ENCODE measurements around the gene SIX1.

SIX1 gene

DNA sequence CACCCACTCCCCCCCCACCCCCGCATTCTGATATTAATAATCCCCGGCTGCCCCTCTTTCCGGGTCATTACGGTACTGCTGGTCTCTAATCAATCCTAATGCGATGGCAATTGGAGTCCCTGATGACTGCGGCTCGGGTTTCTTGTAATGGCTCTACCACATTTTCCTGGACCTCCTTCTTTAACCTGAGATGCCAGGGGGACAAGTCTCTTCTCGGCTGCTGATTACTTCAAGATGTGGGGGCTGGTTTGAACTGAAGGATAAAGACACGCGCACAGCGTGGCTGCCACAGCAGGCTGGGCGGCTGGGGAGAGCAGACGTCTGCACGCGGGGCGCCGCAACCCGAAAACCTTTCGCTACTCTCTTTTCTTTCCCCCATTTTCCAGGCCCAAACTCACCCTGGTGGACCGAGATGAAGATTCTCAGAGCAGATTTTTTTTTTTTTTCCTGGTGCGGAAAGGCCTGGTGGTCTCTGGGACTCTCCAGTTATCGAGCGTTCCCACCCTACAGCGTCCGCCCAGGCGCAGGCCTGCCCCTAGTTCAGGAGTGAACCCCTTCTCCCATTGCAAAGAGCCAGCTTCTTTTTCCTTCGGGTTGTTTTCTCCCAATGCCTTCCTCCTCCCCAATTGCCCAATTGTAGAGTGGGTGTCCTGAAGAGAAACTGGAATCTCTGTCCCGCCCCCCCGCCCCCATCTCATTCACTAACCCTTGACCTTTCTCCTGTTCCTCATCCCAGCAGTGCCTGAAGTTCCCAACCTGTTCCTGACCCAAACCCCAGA lies 6.0 kb upstream of the SIX1 start:
- DNase-seq: no peak

DNA sequence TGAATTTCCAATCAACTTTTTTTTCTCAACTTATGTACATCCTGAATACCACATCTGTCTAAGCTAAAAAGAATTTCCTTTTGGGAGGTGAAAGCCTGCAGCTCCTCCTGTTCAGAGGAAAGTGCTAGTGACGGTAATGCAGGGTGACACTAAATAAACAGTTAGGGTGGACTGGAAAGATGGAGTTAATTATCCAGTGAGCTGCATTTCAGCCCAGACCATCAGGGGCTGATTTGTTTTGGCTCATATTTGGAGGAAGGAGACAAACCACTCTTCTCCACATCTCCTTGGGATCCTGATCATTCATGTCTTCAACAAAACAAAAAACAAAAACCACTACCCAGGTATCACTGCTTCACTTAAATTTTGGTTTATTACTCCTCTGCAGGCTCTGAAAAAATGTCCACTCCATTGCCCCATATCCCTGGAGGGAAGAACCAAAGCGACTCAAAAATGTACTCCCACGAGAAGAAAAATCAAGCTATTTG lies 5.1 kb upstream of the SIX1 start:
- DNase-seq: no peak

DNA sequence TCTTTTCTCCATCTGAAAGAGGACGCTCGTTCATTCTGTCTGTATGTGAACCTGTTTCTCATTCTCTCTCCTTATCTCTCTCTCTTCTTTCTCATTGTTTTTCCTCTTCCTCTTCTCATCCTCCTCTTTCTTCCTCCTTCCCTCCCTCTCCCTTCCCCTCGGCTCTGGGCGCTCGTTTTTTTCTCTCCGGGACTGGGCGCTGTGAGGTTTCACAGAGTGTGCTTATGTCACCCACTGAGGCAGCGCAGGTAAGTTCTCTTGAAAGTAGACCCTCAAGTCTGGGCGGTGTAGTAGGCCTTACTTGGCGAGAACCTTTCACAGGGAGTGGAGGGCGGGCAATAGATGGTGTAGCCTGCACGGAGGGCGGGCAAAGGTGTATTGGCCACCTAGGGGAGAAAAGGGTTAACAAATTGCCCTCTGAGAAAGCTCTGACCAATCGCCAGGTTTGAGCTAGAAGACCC lies 4.5 kb upstream of the SIX1 start:
- no peak for DNase-seq

DNA sequence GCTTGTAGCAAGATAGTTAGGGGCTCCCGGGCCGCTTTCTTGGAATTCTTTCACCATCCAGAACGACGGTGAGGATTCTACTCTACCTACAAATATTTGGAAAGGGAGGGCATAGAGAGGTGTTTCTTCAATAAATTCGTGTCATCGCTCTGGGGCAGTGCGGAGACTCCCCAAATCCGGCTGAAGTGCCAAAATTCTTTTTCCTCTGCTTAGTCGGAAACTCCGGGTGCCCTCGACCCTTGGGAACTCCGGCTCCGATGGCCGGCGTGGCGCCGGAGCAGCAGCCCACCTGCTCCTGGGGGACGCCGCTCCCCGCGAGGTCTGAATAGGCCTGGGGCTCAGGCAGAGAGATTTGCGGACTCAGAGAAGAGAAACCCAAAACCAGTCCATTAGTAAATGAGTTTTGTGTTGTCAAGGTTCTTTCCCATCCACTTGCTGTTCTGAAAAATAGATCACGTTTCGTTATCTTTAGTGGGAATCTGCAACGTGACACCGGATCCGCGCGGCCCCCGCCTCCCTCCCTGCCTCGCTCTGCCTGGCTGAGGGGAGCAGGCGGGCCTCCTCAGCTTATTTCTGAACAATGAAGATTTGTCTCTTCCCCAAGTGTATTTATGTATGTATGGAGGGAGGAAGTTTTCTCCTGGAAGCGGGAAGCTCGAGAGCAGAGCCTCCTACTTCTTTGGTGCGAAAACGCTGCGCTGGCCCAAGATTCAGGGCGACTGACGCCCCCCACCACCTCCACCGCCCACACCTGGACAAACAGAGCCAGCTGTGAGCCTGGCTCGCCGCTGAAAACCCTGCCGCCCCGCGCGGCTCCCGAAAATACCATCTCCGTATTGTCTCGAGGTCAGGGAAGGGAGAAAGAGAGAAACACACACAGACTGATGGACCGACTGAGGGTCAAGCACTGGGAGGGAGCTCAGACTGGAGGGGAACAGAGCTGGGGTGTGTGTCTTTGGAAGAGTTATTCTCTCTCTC lies 3.7 kb upstream of the SIX1 start:
- DNase-seq: no peak

DNA sequence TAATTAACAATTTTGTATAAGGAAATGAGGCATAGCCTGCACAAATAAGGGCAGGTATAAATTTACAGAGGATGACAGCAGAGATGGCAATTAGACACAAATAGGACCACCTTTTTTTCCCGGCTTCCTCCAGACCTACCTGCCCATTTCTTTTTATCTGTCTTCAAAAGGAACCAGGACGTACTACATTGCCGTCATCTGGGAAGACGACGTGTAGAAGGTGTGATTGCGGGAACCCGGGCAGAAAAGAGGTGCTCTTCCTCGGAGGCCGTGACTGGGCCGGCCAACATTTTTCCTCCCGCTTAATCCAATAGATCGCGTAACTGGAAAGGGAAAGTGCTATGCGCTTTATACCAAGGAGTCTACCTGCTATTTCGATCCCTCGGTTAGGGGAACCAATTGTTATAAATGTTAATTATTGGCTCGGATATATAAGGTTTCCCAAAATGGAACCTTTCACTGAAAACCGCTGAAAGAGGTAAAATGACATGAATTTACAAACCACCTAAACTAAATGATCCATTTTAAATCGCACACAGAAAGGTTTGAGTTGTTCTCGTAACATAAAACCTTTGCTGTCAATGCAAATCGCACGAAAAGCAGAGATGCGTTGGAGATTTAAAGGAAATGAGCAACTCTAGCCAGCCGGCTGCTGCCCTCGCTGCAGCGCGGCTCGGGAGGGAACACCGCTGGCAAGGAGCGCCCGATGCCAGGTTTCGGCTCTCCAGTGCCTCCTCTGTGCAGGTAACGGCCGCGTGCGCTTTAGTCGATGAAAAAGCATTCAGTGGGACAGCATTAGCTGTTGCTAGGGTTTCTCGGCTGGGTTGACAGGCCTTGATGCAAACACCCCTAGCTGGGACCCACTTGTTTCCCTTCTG lies 2.8 kb upstream of the SIX1 start:
- DNase-seq: no peak

DNA sequence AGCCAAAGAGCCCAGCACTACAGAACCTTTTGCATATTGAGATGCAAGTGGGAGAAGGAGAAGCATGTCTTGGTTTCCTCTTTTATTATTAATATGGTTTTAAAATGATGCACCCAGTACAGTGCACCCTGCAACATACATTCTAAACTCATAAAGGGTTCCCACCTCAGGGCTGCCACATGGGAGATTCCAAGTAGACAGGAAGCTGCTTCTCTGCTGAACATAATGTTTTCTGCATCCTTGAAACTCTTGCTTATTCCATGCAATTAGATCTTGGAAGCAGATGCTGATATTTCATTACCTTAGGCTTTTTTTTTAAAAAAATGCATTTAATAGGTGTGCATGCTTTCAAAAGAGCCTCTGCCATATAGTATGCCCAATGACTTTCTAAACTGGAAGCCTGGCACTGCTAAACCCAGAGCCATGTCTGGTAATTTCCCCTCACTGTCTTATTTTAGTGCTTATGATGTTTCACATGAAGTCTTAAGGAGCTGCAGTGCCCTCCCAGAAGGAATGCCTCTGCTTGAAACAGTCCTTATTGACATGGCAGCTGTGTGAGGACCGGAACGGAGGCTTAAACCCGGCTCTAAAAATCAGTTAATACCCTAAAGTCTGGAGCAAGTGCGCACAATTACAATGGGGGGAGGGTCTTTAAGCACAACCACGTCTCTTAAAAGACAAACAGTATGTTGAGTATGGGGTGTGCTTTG lies 2.0 kb upstream of the SIX1 start:
- DNase-seq: no peak

DNA sequence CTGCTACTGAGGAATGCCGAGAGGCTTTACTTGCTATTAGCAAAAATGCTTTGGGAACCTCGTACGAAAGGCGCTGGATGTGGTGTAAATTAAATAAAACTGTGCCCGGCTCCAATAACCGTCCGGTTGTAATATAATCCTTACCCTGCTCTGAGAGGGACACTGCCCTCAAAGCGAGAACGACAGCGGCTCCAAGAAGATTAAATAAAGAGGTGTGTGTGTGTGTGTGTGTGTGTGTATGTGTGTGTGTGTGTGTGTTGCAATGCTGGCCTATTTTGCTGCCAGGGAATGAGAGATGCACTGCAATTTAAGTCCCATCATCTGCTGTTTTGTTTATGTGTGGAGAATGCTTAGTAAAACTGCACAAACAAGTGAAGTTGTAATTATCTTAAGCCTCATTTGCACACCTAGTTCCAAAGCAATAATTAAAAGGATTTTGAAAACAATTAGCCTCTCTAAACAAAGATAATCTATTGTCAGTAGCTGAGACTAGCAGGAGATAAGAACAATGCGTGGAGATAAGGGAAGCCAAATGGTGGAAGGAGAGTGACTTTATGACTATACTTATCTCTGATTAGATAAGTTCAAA lies 1.2 kb upstream of the SIX1 start:
- DNase-seq: no peak

DNA sequence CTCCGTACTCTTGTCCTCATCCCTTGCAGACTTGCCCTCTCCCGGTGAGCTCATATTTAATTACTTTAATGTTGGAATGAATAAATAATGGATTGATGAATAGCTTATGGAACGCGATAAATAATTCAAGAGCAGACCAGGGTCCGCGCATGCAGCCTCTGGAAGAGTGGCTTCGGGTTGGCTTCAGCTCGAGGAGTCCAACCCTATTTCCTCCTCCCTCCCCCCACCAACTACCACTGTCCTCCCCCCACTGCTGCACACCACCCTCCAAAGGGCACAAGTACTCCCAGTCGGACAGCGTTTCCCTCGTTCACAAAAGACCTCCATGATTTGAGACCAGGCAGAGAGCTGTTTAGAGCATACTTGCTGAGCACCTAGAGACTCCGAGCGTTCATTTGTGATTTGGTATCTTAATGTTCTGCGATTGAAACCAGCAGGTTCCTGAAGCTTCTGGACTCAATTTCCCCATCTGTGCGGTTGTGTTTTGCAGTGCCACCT lies 647 bp upstream of the SIX1 start:
- no peak for DNase-seq

DNA sequence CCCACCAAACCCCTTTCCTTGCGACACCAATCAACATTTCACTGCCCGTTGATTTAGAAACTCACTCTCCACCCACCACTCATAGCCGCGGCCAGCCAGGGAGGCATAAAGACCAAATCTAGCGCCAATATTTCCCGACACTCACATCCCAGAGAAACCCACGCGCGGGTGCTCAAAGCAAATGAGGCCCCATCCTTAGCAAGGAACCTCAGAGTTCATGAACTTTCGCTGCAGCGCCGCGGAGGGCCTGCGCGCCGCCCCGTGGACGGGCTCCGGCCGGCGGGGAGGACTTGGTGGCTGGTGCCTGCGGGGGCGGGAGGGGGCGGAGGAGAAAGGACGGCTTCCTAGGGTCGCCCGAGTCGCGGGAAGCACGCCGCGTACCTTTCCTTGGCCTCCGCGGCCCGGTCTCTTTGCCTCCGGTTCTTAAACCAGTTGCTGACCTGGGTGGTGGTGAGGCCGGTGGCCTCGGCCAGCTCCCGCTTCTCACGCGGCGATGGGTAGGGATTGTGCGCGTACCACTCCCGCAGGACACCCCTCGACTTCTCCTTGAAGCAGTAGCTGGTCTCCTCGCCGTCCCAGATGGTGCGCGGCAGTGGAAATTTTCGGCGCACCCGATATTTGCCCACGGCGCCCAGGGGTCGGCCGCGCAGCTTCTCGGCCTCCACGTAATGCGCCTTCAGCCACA lies 886 bp downstream of the SIX1 start:
- no peak for DNase-seq

DNA sequence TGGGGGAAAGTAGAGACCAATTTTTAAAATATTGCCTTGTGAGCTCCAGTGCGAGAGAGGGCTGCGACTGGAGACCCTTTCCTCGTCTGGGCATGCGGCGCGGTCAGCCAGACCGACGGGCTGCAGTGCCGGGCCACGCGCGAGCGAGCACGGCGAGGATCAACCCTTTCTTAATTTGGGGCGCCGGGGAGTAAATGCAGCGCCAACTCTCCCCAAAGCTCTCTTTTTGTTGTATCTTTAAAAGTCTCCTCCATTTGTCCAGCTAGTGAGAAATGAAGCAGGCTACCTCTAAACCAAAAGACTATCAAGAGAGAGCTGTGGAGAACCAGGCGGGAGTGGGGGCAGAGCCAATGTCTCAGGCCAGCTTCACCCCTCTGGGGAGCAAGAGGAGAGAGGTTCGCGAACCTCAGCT lies 1.4 kb downstream of the SIX1 start:
- DNase-seq: no peak

DNA sequence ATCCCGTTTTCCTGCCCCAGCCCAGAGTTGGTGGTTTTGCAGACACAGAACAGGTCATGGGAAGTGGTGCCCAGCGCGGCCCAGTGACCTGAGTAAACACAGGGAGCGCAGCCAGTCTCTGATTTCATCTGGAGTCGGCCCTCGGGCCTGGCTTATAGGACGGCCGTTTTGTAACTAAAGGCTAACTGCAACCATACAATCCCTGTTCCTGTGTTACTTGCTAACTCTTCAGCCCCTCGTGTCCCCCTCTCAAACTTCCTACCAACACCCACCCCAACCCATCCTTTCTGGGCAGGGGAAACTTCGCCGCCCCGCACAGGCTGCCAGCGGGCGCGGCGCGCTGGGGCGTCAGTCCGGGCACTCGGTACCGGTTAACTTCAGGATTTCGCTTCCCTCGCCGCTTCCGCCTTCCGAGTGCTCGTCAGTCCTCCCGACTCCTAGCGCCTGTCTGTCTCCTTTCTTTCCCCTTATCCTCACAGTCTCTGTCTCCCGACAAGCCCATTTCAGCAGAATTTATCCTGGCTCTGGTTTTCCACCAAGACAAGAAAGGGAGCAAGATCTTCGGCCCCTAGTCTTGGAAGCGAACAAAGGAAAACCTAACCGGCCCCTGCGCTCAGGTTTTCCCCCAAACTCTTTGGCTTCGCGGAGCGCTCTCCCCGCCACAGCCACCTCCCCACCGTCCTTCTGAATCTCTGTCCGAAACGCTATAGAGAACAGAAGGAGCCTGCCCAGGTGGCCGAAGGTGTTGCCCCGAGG lies 2.0 kb downstream of the SIX1 start:
- DNase-seq: no peak

DNA sequence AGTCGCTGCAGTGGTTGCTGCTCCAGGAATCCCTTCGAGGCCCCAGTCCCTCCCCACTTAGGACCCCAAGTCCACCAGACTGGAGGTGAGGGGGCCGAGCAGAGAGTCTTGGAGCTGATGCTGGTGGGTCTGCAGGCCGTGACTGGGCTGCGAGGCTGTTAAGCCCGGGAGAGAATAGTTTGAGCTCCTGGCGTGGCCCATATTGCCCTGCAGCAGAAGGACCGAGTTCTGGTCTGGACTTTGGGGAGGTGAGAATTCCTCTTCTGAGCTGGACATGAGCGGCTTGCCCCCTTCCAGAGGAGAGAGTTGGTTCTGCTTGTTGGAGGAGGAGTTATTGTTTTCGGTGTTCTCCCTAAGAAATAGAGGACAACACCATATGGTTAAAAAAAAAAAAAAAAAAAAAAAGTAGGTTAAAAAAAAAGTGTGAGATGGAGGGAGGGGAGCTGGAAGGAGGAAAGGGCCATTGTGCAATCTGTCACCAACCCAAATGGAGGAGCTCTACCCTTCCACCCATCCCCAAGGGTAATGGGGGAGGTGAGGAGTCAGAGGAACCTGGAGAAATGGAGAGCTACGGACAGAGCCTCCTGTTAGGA lies 3.0 kb downstream of the SIX1 start:
- no peak for DNase-seq

DNA sequence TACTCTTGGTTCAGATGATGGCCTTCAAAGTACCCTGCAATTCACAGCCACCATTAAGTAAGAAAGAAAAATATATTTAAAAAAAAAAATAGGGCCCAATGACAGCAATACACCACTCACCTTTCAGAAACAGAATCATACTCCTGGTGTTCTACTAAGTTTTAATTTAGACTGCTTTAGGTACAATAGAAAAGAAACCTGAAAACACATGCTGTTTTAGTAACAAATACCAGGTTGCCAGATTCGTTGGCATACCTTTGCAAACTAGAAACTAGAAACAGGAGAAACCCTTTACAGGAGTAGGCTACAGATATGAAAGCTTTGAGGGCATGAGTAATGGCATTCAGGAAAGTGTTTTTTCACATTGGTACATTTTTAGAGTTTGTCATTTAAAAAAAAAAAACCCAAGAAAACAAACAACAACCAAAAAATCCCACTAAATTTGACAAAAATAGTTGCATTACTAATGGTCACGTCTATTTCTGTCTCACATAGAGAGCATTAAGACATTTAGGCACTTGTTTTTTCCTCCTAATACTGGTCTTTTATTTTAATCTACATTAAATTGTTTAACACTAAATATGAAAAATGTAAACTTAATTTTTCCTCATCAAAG lies 4.0 kb downstream of the SIX1 start:
- no peak for DNase-seq

DNA sequence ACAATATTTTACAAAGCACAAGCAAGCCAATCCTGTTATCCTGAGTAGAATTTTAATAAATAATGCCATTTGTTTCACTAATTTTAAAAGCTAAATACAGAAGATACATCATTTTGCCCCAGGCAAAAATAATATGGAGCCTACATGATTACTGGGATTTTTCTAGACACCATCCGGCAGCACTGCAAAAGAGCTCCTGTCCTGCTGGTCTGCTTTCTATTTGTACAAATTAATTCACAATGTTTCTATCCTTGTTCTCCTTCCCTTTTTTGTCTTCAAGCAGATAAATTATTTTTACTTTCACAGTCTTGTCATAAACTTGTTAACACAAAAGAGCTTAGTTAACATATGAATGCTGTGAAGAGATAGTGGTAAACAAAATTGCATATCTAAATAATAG lies 4.6 kb downstream of the SIX1 start:
- DNase-seq: no peak

DNA sequence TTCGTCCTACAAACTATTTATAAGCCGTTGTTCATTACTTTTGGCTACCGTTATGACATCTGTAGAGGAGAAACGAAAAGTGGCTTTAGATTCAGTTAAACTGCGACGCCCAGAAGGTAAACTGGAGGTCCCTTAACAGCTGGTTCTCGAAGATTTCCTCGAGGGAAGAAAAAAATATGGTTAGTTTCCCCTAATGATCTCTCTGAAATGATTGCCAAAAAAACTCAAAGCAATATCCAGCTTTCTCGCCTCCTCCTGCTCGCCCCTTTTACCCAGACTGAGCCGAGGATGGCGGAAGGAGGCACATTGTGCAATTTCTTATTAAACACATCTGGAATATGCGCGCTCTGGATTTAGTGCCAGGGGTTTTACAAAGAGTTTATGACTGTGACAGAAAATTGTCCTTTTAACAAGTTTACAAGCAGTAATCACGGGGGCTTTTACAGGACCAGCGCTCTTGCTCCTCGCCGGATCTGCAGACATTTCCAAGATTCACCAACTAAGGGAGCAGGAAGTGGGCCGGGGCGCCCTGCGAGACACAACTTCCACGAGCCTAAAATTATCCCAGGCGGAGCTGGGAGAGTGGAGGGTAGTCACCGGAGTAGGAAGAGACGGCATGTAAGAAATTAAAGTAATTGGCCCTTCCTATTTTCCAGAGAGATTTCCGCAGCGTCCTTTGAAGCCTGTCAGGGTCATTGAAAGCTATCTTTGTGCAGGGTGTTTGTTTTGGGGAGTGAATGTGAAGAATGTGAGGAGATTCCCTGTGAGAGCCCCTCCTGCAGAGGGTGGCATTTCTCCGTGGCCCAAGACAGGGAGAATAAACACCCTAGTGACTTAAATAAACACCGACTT lies 5.6 kb downstream of the SIX1 start:
- DNase-seq: no peak

DNA sequence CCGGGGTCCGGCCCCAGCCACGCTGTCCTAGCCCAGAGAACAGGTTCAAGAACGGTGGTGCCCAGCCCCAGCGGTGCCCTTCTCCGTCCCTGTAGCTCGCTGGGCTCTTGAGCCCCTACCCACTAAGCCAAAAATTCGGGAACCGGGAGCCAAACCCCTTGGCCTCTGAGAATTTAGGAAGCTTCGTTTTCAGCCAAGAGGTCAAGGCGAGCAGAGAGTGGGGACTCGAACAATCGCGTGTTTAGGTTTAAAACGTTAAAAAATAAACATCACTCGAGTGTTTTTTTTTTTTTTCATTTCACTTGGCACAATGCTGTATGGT lies 6.2 kb downstream of the SIX1 start:
- no peak for DNase-seq

DNA sequence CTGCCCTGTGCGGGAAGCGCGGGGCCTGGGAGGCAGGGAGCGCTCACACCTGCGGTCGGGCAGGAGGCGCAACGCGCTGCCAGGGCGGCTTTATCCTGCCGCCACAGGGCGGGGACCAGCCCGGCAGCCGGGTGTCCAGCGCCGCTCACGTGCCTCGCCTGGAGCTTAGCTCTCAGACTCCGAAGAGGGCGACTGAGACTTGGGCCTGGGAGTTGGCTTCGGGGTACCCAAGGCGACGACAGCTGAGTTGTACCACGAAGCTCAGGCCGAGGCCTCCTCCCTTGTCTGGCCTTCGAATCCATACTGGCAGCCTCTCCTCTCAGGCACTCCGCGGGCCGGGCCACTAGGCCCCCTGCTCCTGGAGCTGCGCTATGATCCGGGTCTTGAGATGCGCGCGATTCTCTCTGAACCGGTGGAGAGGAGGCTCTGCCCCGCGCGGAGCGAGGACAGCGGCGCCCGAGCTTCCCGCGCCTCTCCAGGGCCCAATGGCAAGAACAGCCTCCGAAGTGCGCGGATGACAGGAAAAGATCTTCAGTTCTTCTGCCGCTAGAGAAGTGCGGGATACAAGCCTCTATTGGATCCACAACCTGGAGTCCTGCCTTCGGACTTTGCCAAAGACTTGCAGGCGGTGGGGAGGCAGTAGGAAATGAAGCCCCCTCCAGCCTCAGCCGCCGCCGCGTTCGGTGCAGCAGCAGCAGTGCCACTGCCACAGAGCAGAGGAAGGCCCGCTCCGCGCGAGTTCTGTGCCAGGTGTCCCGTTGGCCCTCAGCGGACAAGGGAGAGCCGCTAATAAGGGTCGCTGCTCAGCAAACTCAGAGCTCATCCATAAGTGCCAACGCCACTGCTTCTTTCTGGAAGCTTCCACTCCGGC lies 6.8 kb downstream of the SIX1 start:
- DNase-seq: no peak

Data from CD4-positive, alpha-beta T cell treated with Interleukin-15 for 1 hour (primary cell).